HG03521 (cell line): Measurements from ENCODE around the gene ZC3H18.

Experiments
- ATAC-seq: cut with Tn5 transposase; IDR thresholded peaks from one replicate; pipeline ENCODE4 v1.9.1; 2021; ENCODE audit warnings: mild to moderate bottlenecking, moderate library complexity; ENCODE audit not compliant: unreplicated experiment

ZC3H18 gene

GRCh38 chr16:88619859-88620815 lies 49.9 kb downstream of the ZC3H18 start:
- no peak for ATAC-seq

GRCh38 chr16:88622125-88622524 lies 51.9 kb downstream of the ZC3H18 start:
- ATAC-seq: no peak

- no peak for ATAC-seq
These were observed 52.7 kb downstream of the ZC3H18 start for GRCh38 chr16:88622866-88623265.

- ATAC-seq: no peak
These were observed 53.7 kb downstream of the ZC3H18 start for GRCh38 chr16:88623858-88624257.

GRCh38 chr16:88624481-88624880 lies 54.3 kb downstream of the ZC3H18 start:
- no peak for ATAC-seq

GRCh38 chr16:88624977-88625576 lies 54.9 kb downstream of the ZC3H18 start:
- no peak for ATAC-seq

- ATAC-seq: no peak
These were observed 56.4 kb downstream of the ZC3H18 start for GRCh38 chr16:88626646-88627045.

- ATAC-seq: no peak
These were observed 57.6 kb downstream of the ZC3H18 start for GRCh38 chr16:88627531-88628411.

- ATAC-seq: no peak
These were observed 58.3 kb downstream of the ZC3H18 start for GRCh38 chr16:88628512-88628974.

- ATAC-seq: no peak
These were observed 59.6 kb downstream of the ZC3H18 start for GRCh38 chr16:88629835-88630234.

GRCh38 chr16:88630433-88630832 lies 60.2 kb downstream of the ZC3H18 start:
- ATAC-seq: no peak

GRCh38 chr16:88630941-88631340 lies 60.7 kb downstream of the ZC3H18 start:
- ATAC-seq: no peak

- no peak for ATAC-seq
These were observed 61.2 kb downstream of the ZC3H18 start for GRCh38 chr16:88631384-88631783.

- no peak for ATAC-seq
These were observed 61.9 kb downstream of the ZC3H18 start for GRCh38 chr16:88631920-88632586.

GRCh38 chr16:88632587-88632930 lies 62.4 kb downstream of the ZC3H18 start:
- ATAC-seq: no peak

- ATAC-seq: peak; percentile 7
These were observed 63.5 kb downstream of the ZC3H18 start for GRCh38 chr16:88633684-88634140.

- ATAC-seq: peak; percentile 47
These were observed 64.2 kb downstream of the ZC3H18 start for GRCh38 chr16:88634141-88634993.

GRCh38 chr16:88634994-88635670 lies 64.9 kb downstream of the ZC3H18 start:
- ATAC-seq: peak; percentile 4

- no peak for ATAC-seq
These were observed 65.6 kb downstream of the ZC3H18 start for GRCh38 chr16:88635671-88636319.
